ENCODE data around the gene SERPINA3.
"Not testable (repeated sequence)": the region's sequence is repeated elsewhere in the genome, so short reads cannot be mapped to it uniquely, and the experiment has no call there.

Gene SERPINA3

DNA sequence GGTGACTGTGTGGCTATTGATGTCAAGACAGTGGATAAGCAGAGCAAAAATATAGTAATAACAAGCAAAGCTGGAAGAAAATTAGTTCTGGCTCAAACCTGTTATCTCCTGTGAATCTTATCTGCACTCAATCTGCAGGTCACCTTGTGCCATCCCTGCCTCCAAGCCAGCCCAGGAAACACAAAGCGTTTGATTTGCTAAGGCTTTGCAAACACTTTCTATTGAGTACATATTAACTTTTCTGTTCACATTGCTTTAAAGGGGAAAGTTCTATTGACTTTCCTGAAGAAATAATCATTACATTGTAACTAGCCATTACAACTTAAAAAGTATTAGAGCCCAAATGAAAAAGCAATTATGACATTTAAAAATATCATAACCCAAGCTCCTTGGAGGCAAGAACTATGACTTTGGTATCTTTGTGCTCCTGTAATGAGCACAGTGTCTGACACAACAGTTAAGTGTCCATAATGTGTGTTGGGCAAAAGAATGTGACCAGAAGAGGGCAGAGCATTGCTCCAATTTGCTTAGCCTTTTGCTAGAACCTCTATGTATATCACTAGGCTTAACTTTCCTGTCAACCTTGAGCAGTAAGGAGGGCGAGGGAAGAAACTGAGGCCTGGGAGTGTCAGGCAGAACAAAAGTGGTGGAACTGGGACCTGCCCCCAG, 24.7 kb downstream of the SERPINA3 start:
- no peak for DNase-seq

DNA sequence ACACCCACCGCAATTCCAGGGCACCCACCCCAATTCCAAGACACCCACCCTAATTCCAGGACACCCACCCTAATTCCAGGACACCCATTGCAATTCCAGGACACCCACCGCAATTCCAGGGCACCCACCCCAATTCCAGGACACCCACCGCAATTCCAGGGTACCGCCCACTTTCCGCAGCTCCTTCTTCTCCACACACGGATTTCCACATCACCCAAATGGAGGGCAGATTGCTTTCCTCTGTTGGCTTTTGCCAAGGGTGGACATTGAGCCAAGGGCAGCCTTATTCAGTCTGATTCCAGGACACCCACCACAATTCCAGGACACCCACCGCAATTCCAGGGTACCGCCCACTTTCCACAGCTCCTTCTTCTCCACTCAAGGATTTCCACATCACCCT, 25.6 kb downstream of the SERPINA3 start:
- DNase-seq: not testable (repeated sequence)

DNA sequence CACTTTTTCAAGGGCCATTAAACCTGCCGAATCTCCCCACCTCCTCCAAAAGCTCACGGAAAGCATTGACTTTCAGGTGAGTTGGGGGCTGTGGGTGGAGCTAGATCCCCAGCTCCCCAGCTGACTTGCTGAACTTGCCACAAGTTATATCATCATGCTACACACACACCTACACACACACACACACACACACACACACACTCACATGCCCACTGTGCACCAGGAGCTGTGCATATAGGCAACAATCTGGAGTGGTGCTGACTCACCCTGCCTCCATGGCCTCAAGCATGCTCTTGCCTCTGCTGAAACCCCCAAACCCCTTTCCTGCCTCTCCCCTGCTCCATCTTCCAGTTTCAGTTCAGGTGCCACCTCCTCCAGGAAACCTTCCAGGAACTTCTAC, 26.1 kb downstream of the SERPINA3 start:
- DNase-seq: no peak

DNA sequence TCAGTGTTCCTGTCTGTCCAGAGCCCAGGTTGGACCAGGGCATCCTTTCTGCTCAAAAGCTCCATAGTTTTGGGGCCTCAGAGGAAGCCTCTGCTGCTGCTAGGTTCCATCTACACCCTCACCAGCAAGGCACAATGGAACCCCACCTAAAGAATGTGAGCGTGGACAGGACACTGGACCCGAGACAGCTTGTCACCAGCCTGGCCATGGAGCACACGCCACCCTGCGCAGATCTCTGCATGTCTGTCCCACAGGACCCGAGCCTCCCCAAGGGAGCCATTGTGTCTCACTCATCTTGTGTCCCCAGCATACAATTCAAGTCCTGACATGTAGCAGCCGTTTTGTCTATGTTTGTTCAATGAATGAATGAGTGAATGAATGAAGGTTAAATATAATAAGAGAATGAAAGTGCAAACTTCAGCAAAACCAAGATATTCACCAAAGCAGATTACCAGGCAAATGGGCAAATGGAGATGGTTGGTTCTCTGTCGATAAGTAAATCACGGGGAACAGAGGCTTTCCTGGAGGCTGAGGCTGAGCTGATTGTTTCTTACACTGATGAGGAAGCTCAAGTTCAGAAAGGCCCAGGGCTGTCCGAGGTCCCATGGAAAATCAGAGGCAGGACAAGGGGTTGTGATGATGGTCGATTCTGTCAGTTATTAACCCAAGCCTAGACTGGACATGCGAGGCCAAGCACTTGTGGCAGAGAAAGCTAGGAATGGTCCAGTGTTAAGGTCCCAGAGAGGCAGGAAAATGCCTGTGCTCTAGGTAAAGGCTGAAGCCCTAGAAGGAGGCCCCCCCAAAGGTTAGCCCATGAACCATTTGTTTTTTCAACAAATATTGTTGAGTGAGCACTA, 27.0 kb downstream of the SERPINA3 start:
- no peak for DNase-seq

DNA sequence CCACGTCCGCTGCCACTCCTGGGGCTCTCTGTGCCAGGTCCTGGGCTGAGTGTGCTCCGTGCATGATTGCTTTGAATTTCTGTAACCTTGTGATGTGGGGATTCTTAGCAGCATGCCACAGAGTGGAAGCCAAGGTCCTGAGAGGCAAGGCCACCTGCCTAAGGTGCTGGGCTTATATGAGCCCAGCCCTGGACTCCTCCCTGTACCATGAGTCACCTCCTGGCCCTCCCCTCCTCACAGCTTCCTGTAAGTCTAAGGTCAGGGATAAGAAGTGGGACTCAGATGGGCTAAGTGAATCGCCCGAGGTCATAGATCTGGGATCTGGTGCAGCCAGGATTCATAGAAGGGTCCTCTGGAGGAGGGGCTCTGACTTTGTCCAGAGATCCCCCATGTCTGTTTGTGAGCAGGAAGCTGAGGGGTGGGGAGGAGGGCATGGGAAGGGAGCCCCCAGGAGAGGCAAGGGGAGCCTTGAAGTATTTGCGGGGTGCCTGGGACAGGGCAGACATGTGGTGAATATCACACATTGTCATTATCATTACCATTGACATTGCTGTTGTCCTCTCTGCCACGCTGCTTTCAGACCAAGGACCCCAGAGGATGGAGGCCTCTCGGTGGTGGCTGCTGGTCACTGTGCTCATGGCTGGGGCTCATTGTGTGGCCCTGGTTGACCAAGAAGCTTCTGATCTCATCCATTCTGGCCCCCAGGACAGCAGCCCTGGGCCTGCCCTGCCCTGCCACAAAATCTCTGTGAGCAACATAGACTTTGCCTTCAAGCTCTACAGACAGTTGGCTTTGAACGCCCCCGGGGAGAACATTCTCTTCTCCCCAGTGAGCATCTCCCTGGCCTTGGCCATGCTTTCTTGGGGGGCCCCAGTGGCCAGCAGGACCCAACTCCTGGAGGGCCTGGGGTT, 28.8 kb downstream of the SERPINA3 start:
- DNase-seq: no peak

DNA sequence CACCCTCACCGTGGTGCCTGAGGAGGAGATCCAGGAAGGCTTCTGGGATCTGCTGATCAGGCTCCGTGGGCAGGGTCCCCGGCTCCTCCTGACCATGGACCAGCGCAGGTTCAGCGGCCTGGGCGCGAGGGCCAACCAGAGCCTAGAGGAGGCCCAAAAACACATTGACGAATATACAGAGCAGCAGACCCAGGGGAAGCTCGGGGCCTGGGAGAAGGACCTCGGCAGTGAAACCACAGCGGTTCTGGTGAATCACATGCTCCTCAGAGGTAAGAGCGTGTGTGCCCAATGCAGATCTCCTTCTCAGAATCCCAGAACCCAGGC, 29.4 kb downstream of the SERPINA3 start:
- DNase-seq: no peak

DNA sequence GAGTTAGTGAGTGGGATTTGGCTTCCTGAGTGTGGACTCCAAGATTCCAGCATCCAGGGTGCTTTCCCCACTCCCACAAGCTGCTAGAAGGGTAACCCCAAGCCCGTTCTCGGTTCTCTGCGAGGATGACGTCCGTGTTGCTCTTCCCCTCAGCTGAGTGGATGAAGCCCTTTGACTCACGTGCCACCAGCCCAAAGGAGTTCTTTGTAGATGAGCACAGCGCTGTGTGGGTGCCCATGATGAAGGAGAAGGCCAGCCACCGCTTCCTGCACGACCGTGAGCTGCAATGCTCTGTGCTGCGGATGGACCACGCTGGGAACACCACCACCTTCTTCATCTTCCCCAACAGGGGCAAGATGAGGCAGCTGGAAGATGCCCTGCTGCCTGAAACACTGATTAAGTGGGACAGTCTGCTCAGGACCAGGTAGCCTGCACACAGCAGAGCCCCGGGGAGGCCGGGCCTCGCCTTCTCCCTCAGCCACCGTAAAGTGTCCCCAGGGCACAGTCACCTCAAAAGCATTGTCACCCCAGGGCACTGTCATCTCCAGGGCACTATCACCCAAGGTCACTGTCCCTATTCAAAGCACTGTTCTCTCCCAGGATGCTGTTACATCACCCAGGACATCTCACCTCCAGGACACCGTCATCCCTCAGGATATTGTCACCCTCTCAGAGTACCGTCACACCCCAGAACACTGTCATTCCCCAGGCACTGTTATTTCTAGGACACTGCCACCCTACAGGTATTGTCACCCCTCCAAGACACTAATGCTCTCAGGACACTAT, 31.3 kb downstream of the SERPINA3 start:
- DNase-seq: peak; percentile 3

DNA sequence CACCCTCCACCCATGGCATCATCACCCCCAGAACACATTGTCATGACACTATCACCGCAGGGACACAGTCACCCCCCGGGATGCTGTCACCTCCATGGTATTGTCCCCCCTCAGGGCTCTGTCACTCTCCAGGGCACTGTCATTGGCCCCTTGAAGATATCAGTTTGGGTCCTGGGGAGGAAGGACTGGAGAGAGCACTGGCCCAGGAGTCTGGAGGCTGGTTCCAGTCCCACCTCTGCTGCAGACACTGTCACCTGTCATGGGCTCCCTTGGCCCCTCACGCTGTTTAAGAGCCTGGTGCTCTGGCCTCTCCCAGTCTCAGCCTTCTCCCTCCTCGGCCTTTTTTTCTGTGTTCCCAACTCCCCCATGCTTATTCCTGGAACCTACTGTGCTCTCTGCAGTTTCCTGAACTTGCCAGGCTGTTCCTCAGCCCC, 31.9 kb downstream of the SERPINA3 start:
- peak; percentile 5 for DNase-seq

DNA sequence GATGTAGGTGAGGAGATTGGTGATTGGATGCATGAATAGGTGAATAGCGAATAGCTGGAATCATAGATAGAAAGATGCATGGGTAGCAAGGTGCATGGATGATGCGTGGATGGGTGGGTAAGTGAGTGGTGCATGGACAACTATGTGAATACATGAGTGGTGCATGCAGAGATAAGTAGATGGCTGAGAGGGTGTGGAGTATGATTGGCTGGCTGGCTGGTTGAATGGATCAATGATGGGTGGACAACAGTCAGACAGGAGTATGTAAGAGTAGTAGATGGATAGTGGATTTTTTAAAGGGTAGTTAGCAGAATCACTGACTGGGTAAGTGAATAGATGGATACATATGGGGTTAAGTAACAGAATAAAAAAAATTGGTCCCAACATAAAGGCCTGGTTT, 33.9 kb downstream of the SERPINA3 start:
- no peak for DNase-seq

DNA sequence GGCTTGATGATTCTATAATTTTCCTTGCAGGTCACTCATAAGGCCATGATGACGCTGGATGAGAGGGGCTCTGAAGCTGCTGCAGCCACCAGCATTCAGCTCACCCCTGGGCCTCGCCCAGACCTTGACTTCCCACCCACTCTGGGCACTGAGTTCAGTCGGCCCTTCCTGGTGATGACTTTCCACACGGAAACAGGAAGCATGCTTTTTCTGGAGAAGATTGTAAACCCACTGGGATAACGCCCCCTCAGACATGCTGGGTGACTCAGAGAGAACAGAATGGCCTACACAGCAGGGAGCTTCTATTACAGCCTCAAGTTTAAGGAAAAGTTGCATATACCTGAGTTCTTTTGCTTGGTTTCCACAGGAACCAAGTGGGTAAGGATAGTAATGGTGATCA, 34.3 kb downstream of the SERPINA3 start:
- no peak for DNase-seq

DNA sequence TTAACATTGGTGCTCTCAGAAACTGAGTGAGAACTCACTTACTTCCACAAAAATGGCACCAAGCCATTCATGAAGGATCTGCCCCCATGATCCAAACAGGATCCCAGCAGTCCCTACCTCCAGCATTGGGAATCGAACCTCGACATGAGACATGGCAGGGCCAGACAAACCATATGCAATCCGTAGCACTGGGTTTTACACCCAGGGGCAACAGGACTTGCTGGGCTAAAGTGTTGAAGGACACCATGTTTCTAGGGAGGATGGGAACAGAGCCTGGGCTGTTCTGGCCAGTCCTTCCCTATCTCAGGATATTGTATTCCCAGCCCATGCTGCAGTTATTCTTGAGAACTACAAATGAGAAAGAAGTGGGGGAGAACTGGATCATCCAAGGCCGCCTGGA, 36.6 kb downstream of the SERPINA3 start:
- DNase-seq: no peak

DNA sequence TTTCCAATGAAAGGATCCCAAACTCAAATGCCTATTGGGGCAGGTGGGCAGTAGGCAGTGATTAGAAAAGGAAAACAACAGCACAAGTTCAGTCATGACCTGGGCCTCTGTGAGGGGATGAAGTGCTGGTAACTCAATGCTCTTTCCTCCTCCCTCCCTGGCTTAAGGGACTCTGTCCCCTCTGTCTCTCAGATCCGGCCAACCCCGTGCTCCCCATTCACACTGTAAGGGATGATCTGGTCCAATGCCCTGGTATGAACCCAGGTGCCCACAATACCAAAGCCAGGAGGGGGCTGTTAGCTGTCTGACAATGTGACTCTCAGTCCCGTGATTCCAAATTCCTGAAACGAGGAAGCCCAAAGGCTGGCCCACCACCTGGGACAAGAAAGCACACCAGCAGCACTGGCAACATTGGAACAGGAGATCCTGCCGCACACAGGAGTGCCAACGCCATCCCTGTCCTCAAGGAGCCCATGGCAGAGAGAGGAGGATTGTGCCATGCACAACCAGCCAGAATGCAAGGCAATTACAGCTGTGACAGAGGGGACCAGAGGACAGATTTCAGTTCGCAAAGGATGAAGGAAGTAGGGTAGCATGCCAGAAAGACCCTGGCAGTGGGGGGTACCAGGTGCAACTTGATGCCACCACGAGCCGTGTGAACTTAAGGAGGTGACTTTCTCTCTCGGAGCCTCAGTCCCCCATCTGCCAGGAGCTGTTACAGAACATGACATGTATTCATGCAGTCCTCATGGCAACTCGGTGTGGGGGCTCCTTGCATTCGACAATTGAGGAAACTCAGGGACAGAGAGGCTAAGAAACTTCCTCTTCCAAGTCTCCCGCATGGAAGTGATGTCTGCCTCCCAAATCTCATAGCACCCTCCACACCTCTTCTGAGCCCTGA, 37.6 kb downstream of the SERPINA3 start:
- DNase-seq: no peak

DNA sequence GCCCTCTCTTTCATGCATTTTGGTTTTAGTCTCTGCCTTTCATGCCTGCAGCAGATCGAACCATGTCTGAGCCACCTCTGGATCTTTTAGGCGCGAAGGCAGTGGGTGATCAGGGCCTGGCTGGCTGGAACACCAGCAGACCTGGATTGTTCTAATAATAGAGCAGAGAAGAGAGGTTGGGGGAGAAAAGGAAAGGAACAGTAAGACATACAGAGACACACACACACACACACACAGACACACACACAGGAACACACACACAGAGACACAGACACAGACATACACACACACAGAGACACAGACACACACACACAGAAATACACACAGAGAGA, 38.2 kb downstream of the SERPINA3 start:
- no peak for DNase-seq

DNA sequence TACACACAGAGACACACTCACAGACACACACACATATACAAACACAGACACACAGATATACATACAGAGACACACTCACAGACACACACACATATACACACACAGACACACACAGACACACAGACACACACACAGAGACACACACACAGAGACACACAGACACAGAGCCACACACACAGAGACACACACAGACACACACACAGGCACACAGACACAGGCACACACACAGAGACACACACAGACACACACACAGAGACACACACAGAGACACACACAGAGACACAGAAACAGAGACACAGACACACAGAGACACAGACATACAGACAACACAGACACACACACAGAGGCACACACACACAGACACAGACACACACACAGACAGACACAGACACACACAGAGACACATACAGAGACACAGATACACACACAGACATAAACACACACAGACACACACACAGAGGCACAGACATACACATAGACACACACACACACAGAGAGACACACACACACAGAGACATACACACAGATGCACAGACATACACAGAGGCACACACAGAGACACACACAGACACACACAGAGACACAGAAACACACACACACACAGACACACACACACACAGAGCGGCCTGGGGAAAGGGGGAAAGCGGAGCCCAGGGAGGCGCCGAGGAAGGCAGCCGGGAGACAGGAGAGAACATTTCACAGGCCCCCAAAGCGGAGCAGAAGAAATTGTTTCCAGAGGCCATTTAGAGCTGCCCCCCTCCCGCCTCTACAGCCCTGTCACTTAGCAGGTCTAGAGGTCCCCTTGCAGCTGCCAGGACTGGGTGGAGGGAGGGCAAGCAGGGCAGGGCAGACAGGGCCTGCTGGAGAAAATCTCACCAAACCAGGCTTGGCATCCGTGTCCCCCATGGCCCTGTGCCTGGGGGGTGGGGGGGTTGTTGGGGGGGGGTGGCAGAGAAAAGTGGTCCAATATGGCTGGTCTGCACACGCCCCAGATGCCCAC, 38.9 kb downstream of the SERPINA3 start:
- DNase-seq: no peak

DNA sequence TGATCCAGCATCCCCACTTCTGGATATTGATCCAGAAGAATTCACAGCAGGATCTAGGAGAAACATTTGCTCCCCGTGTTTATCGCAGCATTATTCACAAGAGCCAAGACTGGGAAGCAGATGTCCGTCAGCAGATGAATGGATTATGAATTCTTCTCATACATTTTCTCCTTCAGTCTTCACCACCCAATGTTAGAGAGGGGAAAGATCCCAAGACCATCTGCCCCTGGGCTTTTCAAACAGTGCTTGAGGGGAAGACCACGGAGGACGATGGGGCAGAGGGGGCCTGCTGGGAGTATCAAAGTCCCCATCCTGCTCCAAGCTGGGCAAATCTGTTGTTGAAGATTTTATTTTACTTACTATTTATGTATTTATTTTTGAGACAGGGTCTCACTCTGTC, 41.1 kb downstream of the SERPINA3 start:
- DNase-seq: no peak

DNA sequence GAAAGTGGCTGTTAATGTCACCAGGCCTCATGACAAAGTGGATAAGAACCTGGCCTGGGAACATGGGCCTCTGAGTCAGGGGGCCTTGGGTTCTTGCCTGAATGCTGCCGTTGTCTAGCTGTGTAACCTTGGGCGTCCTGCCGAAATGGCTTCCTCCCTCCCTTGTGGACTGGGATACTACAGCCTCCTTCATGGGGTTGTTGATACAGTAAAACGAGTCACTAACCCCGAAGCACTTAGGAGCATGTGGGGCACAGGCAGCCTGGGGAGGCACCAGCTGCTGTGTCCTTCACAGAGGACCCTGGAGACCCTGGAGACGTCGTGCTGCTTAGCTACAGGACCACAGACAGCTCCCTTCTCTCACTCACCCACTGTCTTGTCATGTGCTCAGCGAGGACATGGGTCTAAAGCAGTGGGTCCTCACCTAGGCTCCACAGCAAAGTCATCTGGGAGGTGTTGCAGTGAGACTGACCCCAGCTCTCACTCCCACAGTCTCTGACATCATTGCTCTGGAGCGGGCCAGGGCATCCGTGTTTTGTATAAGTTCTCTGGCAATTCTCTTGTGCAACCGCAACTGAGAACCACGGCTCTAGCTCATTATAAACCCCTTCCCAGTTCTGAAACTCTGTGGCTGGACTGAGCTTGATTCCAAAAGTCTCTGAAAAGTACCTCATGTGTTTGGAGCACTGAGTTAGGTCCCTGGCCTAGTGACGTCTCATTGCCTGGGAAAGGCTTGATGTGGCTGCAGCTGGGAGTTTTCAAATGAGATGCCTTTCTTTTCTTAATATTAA, 42.1 kb downstream of the SERPINA3 start:
- no peak for DNase-seq

DNA sequence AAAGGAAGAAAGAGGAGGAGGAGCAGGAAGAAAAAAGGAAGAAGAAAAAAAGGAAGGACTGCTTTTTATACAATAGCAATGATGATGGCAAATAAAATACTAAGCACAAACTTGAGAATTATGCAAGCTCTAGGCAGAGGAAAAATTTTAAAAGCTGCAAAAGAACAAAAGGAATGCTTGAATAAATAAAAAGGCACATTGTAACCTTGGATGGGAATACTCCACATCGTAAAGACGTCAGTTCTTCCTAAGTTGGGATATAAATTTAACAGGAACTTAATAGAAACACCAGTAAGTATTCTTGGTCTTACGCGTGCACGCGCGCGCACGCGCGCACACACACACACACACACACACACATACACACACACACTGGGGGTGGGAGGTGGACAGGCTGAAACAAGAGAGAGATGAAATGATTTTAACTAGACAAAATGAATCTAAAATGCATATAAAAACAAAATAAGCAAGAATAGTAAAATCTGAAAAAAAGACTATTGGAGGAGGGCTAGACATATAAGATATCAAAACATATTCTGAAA, 43.0 kb downstream of the SERPINA3 start:
- DNase-seq: no peak

DNA sequence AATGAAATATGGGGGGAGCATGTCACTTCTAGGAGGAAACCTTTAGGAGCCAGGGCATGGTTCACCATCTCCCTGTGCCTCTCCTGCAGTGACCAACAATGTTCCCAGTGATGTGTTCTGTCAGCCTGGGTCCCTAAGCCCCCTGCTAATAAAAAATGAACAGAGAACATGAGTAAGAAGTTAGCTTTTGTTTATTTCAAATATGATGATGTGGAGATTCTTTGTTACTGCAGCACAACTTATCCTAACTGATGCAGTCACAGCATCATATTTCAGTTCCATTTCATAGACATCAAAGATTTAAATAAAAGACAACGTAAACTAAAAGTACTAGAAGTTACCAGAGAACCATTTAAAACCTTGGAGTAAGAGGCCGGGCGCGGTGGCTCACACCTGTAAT, 43.9 kb downstream of the SERPINA3 start:
- DNase-seq: no peak

DNA sequence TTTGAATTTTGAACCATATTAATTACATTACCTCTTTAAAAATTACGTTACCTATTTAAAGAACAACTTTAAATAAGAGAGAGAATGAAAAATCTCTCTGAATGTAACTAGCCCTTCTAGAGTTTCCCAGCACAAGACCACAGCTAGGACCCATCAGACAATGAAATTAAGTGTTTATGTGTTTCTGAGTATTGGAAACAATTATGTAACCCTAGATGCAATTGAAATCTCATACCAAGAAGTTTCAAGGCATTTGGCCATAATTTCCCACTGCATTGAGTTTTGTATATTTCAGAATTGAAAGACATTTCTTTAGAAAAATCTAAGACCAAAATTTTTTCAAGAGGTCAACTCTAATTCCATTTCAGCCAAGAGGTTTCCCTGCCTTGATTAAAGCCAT, 47.1 kb downstream of the SERPINA3 start:
- DNase-seq: no peak
